Gastrocnemius medialis (tissue), 4 donors: Measurements from ENCODE around the gene TYRO3. TPM values are rescaled to one million over a fixed set of nuclear protein-coding genes. Genes with fewer than 3 reads are reported as not detected.

ENCODE experiments used
- ATAC-seq, 2 donors: fragments of 150-250 bp; one replicate each; pipeline ENCODE4 v1.9.1; 2016
- DNase-seq, 2 donors: peaks; one replicate each; pipeline ENCODE4 v3.0.0-alpha.2; 2019
- H3K27ac ChIP-seq, 4 donors: fragments of 200-600 bp; sonication (generic); 1 replicate in 1 of 4; 2 replicates in 3 of 4; pipeline ENCODE4 v1.5.1; 2016 to 2018; ENCODE audit warnings: mild to moderate bottlenecking in 2 of 4, moderate library complexity in 1 of 4
- H3K27me3 ChIP-seq, 3 donors: fragments of 200-600 bp; sonication (generic) in 2 of 3; 1 replicate in 1 of 3; 2 replicates in 2 of 3; pipeline versions ENCODE4 v1.5.1 to v1.6.0; 2016 to 2019; ENCODE audit warnings: mild to moderate bottlenecking in 1 of 3, moderate library complexity in 1 of 3
- H3K36me3 ChIP-seq, 2 donors: fragments of 200-600 bp; sonication (generic) in 1 of 2; one replicate each; pipeline ENCODE4 v1.5.1; 2017 to 2018
- H3K4me1 ChIP-seq, 2 donors: fragments of 200-600 bp; sonication (generic) in 1 of 2; one replicate each; pipeline ENCODE4 v1.5.1; 2016 to 2017; ENCODE audit warnings: mild to moderate bottlenecking in 2 of 2
- H3K4me3 ChIP-seq, 4 donors: fragments of 200-600 bp; sonication (generic) in 3 of 4; 1 replicate in 1 of 4; 2 replicates in 3 of 4; pipeline ENCODE4 v1.5.1; 2016 to 2019; ENCODE audit warnings: mild to moderate bottlenecking in 2 of 4
- H3K9me3 ChIP-seq, 3 donors: fragments of 200-600 bp; sonication (generic) in 2 of 3; 1 replicate in 1 of 3; 2 replicates in 2 of 3; pipeline ENCODE4 v1.5.1; 2016 to 2019
- CTCF ChIP-seq, 5 experiments: fragments of 450-650 bp in 3 of 5; fragments of 200-600 bp in 2 of 5; sonication (generic) in 2 of 5; IDR thresholded peaks in 4 of 5; conservative IDR thresholded peaks in 1 of 5; 1 replicate in 4 of 5; 2 replicates in 1 of 5; pipeline ENCODE4 v1.5.1; 2016 to 2019; ENCODE audit warnings: antibody characterized with exemption in 5 of 5, mild to moderate bottlenecking in 3 of 5, moderate library complexity in 3 of 5
- POLR2A ChIP-seq, 2 donors: fragments of 450-650 bp; IDR thresholded peaks; one replicate each; pipeline ENCODE4 v1.6.1; 2017; ENCODE audit warnings: antibody characterized with exemption in 2 of 2, mild to moderate bottlenecking in 2 of 2, moderate library complexity in 2 of 2
- in situ Hi-C, 4 donors: fragments of 200-750 bp; cut with MboI; loops; one replicate each; pipeline versions ENCODE4 v1.15.0 to v1.8.0; 2017; ENCODE audit warnings: low sequenced_read_pairs in 4 of 4
- intact Hi-C: fragments of 100-400 bp; cut with DNase I; formaldehyde crosslinking; loops from one replicate; pipeline ENCODE4 v1.15.1; 2023; ENCODE audit warnings: low total_unique reads
- total RNA-seq, 4 donors: library from RNA; depleted of rRNA; stranded (reverse); fragments of >200 nt; gene quantifications; one replicate each; pipeline versions ENCODE4 v1.1.0 to v1.2.3, GENCODE V29; 2016

TYRO3 gene
- total RNA-seq, 4 donors from 2014 or later: 1.6 to 4.4 (median 2.4) TPM

- no peaks in the 10 kb centered on the region for H3K36me3 ChIP-seq
- in situ Hi-C loops (no loop called here), intact Hi-C loops (no loop called here)
- peaks cover 0 to 6% of the 10 kb centered on the region in 2 donors for H3K4me1 ChIP-seq
- DNase-seq (no peak), ATAC-seq (no peak)
- TF ChIP-seq CTCF (IDR thresholded peaks at IDR 0.05 in 4 of 5, conservative IDR thresholded peaks at IDR 0.05 in 1 of 5): no peak
- TF ChIP-seq POLR2A (IDR thresholded peaks at IDR 0.05): no peak
- no peak overlapping the region for H3K27ac ChIP-seq
- no peak overlapping the region for H3K4me3 ChIP-seq
- H3K9me3 ChIP-seq: no peaks in the 10 kb centered on the region
- peaks cover 0 to 6% (median 3%) of the 10 kb centered on the region in 3 donors for H3K27me3 ChIP-seq
Measured at GRCh38 chr15:41564286-41564959, 5.4 kb downstream of the TYRO3 start.

GRCh38 chr15:41564960-41565502, 6.0 kb downstream of the TYRO3 start:
- no peak overlapping the region for H3K27ac ChIP-seq
- in situ Hi-C loops: no loop called here
- intact Hi-C loops: no loop called here
- DNase-seq: no peak
- no peak for TF ChIP-seq POLR2A (IDR thresholded peaks at IDR 0.05)
- TF ChIP-seq CTCF (IDR thresholded peaks at IDR 0.05 in 4 of 5, conservative IDR thresholded peaks at IDR 0.05 in 1 of 5): no peak
- no peak for ATAC-seq
- no peak overlapping the region for H3K4me3 ChIP-seq
- H3K4me1 ChIP-seq: no peaks in the 10 kb centered on the region
- no peaks in the 10 kb centered on the region for H3K36me3 ChIP-seq
- H3K27me3 ChIP-seq: no peaks in the 10 kb centered on the region
- H3K9me3 ChIP-seq: no peaks in the 10 kb centered on the region

- TF ChIP-seq POLR2A (IDR thresholded peaks at IDR 0.05) (no peak), CTCF (IDR thresholded peaks at IDR 0.05 in 4 of 5, conservative IDR thresholded peaks at IDR 0.05 in 1 of 5) (no peak)
- H3K4me1 ChIP-seq: no peaks in the 10 kb centered on the region
- in situ Hi-C loops (no loop called here), intact Hi-C loops (no loop called here)
- H3K4me3 ChIP-seq: no peak overlapping the region
- H3K9me3 ChIP-seq: no peaks in the 10 kb centered on the region
- H3K36me3 ChIP-seq: no peaks in the 10 kb centered on the region
- no peak for ATAC-seq
- no peaks in the 10 kb centered on the region for H3K27me3 ChIP-seq
- no peak for DNase-seq
- H3K27ac ChIP-seq: no peak overlapping the region
Measured at GRCh38 chr15:41565702-41566101, 6.7 kb downstream of the TYRO3 start.

GRCh38 chr15:41566121-41566885, 7.3 kb downstream of the TYRO3 start:
- Histone ChIP-seq H3K27ac (no peak overlapping the region), H3K27me3 (no peaks in the 10 kb centered on the region), H3K36me3 (no peaks in the 10 kb centered on the region), H3K4me3 (no peak overlapping the region), H3K9me3 (no peaks in the 10 kb centered on the region), H3K4me1 (no peaks in the 10 kb centered on the region)
- intact Hi-C loops: no loop called here
- no peak for DNase-seq
- in situ Hi-C loops: no loop called here
- ATAC-seq: no peak
- no peak for TF ChIP-seq CTCF (IDR thresholded peaks at IDR 0.05 in 4 of 5, conservative IDR thresholded peaks at IDR 0.05 in 1 of 5)
- no peak for TF ChIP-seq POLR2A (IDR thresholded peaks at IDR 0.05)
